Activated CD4-positive, alpha-beta T cell treated with anti-CD3 and anti-CD28 coated beads, Interleukin-10, Interleukin-2, amounts not matched to agents 100 ng/mL and 50 ng/mL, durations not matched to agents 16 hours and 8 hours (primary cell): ENCODE data around the gene DRD2.
"Not testable (repeated sequence)": the region's sequence is repeated elsewhere in the genome, so short reads cannot be mapped to it uniquely, and the experiment has no call there.

ENCODE experiments used
- DNase-seq: peaks from one replicate; pipeline ENCODE4 v3.0.0-alpha.2; 2020

DRD2 gene

DNA sequence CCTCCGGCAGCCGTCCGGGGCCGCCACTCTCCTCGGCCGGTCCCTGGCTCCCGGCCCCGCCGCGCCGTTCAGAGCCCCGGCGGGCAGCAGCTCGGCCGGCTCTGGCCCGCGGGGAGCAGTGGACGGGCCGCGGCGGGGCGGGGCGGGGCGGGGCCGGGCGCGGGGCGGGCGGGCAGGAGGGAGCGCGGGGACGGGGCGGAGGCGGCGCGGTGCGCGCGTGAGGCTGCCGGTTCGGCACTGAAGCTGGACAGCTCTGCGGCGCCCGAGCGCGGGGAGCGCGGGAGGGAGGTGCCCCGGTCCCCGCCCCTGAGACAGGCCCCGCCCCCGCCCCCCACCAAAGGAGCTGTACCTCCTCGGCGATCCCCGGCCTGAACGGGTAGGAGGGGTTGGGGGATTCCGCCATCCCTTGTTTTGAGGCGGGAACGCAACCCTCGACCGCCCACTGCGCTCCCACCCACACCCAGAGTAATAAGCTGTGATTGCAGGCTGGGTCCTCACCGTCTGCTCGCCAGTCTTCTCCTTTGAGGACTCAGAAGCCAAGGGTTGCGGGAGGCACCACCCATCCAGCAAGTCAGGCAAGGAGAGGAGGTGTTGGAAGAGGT is at the start of gene DRD2:
Gene DRD2, minus strand, starts transcription at position 239 of the 602 bp plus-strand sequence. CDS start 50,747 bp downstream, outside the sequence.
- no peak for DNase-seq

DNA sequence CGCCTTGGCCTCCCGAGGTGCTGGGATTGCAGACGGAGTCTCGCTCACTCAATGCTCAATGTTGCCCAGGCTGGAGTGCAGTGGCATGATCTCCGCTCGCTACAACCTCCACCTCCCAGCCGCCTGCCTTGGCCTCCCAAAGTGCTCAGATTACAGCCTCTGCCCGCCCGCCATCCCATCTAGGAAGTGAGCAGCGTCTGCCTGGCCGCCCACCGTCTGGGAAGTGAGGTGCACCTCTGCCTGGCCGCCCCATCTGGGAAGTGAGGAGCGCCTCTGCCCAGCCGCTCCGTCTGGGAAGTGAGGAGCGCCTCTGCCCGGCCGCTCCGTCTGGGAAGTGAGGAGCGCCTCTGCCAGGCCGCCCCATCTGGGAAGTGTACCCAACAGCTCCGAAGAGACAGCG is 48.7 kb upstream of the DRD2 start:
- DNase-seq: not testable (repeated sequence)

DNA sequence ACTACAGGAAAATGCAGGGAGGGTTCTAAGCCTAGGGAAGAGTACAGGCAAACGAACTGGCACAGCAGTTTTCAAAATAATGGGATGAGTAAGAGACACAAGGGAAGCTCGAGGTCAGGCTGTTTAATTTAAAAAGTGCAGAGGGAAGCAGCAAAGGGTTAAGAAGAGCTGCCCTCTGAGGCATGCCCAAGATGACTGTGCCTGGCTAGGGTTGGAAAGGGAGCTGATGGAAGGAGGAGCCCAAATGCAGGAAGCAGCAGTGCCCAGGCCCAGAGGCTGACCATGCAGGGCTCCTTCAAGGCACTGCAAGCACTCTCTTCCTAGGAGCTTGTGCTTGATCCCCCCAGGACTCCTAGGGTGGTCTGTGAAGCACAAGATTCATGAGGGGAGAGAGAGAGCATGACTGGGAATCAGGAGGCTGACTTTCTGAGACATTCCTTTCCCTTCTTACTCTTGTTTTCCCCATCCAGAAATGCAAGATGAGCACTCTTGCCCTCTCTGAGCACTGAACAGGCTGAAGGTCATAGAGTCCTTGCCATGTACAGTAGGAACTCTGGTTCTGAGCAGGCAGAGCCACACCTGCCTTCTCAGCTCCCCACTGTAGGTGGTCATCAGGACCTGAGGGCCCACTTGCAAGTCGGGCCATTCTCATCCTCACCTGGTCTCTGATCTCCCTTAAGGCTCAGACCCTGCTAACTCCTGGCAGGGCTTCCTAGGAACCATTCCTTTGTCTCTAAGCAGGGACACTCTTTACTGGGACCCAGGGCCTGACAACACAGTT is 46.7 kb upstream of the DRD2 start:
- no peak for DNase-seq

DNA sequence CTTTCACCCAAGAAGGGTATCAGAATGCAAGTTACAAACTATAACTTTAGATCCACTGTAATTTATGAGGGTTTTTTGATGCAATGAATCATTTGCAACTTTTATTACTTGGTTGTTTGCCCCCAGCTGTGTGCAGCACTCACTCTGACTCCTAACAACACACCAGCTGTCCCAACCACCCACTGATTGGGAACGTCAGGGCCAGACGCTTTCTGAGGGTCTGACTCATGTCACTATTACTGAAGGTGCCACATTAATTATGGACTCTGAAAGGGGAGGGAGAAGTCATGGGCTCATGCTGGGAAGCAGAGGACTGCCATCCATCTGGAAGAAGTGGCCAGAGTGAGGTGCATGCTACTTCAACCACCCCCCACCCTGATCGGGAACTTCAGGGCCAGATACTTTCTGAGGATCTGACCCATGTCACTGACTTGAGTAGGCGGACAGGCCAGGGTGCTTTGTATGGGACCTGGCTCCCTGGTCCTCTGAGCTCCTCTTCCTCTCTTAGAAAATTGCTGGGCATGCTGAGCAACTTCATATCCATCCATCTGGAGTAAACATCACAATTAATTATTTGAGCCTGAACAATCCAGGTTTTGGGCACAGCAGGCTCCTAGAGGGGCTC is 44.9 kb upstream of the DRD2 start:
- no peak for DNase-seq

DNA sequence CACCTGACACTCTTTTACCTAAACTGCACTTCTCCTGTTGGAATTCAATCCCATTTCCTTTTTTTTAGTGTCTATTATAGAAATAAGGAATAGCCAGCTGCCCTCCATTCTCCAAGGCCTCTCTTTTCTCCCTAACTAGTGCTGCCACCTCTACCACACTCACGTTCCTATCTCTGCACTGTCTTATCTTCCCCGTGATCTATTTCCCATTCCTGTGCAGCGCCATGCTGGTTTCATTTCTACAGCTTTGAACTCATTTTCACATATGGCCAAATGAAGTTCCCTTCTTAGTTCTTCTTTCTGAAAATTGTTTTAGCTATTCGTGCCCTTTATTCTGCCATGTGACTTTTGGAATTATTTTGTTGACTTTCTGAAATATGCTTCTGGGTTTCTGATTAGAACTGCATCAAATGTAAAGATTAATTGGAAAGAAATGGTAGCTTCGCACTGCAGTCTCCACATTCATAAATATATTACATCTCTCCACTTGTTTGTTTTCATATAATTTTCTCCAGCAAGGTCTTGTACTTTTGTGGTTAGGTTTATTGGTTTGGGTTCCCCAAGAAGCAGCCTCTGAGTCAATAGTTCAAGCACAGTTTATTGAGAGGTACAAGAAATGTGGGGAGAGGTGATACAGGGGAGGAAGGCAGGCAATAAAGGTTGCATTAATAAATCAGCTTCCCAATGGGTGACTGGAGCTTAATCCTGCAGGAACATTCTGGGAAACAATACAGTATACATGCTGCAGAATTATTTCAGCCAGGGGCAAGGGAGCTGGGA is 43.7 kb upstream of the DRD2 start:
- DNase-seq: no peak

DNA sequence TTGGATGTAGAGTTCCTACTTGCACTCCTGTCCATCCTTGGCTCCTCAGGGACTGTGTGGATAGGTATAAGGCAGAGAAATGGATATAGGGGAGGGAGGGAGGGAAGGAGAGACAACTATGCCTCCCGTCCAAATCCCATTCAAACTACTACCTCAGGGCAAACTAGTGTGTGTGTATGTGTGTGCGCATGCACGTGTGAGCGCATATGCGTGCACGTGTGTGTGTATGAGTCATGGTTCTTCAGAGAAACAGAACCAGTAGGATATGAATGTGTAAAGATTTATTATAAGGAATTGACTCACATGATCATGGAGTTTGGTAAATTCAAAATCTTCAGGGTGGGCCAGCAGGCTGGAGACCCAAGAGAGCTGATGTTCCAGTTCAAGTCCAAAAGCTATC is 42.2 kb upstream of the DRD2 start:
- DNase-seq: no peak

DNA sequence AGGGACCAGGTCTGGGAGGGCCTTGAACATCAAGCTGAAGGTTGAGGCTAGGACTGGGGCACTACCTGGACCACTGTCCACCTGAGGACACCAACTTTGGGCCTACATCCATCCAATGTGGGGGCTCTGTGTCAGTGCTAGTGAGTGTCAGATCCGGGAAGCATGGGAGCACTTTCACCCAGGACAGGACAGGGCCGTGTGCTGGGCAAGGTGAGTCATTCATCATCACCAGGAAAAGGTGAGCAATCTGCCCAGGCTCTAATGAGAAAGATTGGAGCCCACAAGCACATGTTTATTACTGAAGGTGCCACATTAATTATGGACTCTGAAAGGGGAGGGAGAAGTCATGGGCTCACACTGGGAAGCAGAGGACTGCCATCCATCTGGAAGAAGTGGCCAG is 39.7 kb upstream of the DRD2 start:
- DNase-seq: no peak

DNA sequence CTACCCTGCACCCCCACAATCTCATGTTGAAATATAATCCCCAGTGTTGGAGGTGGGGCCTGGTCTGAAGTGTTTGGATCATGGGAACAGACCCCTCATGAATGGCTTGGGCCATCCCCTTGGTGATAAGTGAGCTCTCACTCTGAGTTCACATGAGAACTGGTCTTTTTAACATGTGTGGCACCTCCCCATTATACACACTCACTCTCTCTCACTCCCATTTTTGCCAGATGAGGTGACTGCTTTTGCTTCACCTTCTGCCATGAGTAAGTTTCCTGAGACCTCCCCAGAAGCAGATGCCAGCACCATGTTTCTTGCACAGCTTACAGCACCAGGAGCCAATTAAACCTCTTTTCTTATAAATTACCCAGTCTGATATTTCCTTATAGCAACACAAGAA is 32.1 kb upstream of the DRD2 start:
- no peak for DNase-seq

DNA sequence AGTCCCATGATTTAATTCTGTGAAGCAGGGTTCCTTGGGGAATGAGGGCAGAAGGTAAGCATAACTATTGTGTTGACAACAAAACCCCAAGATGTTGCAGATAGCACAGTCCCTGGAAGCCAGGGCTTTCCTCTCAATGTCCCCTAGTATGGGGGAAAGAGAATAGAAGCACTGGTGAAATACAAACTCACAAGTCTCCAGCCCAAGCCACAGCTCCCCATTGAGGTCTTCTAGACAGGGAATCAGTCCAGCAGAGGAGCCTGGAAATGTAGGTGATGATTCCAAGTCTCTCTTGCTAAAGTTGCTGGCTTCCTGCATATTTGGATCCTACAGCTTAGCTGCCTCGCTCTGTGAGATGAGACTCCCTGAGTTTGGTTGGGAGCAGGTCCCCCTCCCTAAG is 31.7 kb upstream of the DRD2 start:
- DNase-seq: no peak

DNA sequence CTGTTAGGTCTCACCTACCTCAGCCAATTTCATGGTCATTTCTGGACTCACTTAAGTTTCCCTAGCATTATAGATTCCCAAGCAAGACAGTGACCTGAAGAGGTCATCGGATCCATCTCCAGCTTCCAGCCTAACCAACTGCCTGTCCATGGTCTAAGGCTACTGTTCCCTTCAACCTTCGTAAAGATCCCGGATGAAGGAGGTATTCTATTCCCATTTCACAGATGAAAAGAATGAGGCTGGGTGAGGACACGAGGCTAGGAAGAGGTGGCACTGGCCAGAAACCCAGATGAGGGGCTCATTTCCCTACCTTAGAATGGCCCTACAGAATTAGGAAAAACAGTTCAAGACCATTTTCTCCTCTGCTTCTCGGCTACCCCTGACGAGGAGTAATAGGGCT is 31.3 kb upstream of the DRD2 start:
- no peak for DNase-seq

DNA sequence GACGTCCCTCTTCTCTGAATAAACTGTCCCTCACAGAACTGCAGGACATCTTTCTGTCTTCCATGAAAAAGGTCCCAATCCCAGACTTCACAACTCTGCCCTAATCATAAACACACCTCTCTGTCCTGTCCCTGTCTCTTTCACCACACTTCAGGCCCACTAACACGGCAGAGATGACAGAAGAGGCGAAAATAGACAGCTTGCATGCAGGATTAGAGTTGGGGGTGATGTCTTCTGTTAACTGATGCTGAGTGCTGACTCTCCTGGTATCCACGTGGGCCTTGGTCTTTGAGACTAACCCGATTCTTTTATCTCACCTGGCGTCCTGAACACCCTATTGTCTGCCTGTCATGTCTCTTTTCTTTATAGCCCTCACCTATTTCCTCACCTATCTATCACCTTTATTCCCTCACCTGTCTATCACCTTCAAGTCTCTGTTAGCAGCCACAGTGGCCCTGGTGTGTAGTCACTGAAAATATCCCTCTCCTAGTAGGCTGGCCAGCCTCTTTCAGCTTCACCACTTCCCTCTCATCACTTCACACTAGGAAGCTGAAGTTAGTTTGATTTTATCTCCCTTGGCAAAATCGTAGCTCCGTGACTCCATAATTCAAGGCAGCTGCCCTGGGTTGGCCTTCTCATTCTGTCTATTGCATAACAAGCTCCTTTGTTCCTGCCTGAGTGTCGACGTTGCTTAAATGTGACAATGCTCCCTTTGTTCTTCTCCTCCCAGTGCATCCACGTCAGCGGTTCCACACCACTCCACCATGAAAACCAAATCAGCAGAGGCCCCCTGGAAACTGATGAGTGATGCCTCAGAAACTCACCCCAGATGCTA is 30.6 kb upstream of the DRD2 start:
- DNase-seq: no peak

DNA sequence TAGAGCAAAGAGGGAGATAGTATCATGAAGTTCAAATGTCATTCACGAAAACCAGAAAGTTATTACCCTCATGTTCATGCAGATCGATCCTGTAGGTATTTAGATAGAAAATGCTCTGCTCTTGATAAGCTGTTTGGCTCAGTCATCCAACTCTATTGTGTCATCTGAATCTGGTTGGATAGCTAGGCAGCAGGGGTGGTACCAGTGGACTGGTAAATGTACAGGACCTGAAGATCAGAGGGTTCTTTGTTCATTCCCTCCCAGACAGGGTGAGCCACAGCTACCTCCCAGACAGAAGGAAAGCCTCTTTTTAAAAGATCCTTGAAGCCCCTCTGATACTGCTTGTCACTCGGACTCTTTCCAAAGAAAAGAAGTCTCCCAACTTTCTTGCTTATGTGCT is 29.8 kb upstream of the DRD2 start:
- no peak for DNase-seq

DNA sequence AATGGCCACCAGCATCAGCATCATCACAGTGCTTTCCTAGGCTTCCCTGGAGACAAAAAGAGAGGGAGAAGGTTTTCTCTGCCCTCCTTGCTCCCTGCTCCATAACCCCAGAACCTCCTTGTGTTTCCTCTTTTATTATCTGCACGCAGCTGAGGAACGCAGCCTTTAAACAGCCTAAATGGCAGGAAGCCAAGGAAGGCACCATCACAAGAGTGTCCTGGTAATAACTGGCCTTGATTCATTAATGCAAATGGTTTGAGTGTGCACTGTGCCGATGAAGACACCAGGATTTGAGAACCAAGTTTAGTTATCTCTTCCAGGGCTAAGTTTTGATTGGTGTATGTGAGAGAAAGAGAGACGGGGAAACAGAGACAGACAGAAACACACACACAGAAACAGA is 29.4 kb upstream of the DRD2 start:
- DNase-seq: no peak

DNA sequence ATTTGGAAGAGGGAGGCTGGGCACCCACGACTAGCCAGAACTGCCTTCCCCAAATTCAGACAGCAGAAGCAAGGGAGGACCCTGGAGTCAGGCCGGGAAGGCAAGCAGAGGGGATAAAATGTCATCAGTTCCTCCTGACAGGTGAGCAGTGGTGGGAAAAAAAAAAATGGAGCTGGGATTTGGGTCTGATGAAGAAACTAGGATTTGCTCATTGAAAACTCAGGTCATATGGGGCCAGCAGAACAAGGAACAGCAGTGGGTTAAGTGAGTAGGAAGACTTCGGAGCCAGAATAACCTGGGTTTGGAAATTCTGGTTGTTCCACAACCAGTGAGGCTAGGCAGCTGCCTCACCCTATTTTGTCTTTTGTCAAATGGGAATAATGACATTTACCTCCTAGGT is 28.9 kb upstream of the DRD2 start:
- DNase-seq: no peak

DNA sequence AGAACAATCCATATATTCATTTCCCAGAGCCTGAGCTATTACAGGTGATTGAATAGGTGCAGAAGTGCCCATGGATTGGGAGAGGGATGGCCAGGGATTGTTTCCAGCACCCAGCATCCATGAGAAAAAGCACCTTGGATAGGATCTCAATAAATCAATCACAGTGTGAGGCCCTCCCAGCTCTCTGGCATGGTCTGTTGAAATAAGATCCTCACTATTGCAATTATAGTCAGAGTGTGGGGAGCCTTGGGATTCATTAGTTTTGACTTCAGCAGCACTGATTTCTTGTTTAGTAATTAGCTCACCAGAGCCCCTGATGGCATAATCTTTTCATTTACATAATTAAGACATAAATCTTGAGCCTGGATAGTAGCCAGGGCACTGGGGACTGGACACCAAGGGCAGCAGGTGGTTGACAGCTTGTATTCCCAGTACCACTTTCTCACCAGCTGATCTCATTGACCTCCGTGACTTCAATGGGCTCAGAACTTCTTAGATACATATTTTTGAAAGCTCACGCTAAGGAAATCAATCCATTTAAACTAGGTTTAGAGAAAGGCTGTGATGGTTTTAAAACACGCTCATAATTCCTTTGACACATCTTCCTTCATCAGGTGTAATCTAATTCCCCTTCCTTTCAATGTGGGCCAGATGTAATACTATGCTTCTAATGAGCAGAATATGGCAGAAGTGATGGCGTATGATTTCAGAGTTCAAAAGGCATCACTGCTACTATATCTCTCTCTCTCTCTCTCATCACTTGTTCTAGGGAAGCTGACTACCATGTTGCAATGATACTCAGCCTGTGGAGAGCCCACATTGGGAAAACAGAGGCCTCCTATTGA is 22.1 kb upstream of the DRD2 start:
- DNase-seq: no peak

DNA sequence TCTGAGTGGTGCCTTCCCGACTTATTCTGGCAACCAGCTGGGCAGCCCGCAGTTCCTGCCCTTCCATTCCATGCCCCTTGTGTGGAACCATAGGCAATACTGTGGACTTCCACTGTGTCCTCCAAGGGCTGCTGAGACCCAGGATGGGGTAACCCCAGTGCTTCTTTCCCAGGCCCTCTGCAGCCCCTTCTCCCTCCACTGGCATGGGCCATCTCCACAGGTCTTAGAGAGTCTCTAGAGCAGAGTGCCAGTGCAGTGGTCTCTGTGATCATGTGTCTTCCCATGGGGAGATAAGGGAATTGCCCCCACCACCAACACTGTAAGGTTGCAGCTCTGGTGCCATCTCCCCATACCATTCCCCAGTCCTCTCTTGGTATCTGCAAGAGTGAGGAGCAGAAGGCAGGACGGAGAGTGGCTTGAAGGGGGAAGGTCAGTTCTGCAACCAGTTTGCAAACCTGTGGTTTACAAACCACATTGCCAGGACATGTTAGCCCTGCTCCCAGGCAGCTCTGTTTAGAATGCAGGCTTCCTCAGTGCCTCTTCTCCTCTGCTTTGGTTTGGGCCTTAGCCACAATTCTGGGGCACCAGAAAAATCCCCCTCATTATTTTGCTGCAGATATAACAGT is 20.9 kb upstream of the DRD2 start:
- no peak for DNase-seq

DNA sequence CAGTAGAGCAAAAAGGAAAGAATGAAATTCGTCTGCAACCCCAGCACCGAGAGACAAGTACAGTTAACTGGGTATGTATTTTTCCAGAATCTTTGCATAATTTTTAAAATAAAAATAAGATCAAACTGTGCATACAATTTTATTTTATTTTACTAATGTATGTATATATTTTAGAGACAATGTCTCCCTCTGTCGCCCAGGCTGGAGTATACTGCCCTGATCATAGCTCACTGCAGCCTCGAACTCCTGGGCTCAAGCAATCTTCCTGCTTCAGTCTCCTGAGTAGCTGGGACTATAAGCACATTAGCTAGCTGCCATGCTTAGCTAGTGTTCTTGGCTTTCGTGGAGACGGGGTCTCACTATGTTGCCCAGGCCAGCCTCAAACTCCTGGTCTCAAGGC is 18.8 kb upstream of the DRD2 start:
- DNase-seq: no peak

DNA sequence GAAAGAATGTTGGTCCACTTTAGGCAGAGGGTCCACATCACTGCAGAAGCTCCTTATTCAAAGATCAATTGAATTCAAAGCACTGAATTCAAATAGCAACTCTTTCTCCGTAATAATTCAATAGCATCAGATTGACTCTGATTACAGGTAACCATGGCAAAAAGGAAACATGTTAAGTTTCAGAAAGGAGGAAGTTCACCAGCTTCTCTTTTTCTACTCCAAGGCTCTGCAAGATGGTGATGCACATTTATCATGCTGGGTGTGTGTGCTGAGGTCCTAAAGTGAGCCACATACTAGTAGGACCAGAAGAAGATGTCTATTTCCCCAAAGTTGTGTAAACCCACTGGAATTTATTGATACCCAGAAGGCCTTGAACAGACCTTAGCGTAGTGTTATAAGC is 18.0 kb upstream of the DRD2 start:
- no peak for DNase-seq

DNA sequence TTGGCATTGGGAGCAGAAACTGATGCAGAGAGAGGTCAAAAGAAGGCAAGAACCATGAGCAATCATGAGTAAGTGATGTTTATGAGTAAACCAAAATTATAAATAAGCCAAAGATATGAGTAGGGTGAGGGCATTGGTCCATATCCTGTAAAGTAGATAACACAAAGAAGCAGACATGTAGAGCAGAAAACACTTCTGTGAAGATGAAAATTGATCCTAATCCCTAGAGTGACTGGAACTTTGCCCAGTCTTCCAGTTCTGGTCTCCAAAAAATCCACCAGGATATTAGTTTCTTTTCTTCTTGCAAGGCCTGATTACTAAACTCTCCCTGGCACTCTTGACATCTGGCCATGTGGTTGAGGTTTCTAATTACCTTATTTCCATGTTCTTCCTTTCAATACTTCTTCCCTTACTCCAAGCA is 13.7 kb upstream of the DRD2 start:
- no peak for DNase-seq

DNA sequence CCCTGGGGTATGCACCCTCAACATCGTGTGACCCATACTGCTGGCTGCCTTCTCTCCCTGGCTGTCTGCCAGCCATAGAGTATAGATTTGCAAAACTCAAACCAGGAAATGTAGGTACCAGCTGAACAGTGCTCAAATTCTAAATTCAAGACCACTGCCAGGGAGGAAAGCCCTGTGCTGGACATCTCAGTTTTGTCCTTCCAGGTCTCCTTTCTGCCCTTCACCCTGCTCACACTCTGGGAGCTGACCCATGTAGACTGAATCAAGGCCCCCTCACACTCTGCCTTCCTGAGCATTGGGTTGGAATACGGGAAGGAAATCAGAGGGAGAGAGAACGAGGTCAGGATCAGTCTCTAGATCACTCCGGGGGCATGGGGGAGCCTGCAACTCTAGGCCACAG is 12.4 kb upstream of the DRD2 start:
- DNase-seq: no peak

DNA sequence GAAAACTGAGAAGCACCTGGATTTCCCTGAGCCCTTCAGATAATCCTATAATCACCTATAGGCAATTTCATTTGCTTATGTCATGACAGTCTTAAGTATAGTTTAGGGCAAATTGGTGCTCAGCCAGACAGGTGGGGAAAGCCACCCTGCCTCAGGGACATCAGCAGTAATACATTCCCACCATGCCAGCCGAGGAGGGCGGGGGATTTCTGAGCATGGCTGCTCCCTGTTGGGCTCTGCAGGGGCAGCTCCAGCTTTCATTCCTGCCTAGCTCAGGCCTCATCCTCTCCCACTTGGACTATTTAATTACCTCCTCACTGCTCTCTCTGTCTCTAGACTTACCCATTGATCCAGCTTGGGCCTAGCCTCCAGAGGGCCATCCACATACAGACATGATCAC is 9.0 kb upstream of the DRD2 start:
- DNase-seq: no peak
